MM.1S (cell line): ENCODE measurements around the gene DDX56.

Experiments used
- DNase-seq: peaks from one replicate; pipeline ENCODE4 v3.0.0-alpha.2; 2015
- H2AFZ ChIP-seq: fragments of 300-600 bp; sonication (generic); 2 replicates; pipeline ENCODE4 v1.6.0; 2016; ENCODE audit warnings: antibody characterized with exemption, low read length
- H3F3A ChIP-seq: fragments of 300-600 bp; sonication (generic); 2 replicates; pipeline ENCODE4 v1.6.1; 2016; ENCODE audit warnings: mild to moderate bottlenecking, antibody characterized with exemption, low read length, moderate library complexity, mixed read lengths; ENCODE audit not compliant: insufficient read depth
- H3K27ac ChIP-seq: fragments of 300-600 bp; sonication (generic); 2 replicates; pipeline ENCODE4 v1.5.1; 2016; ENCODE audit warnings: mild to moderate bottlenecking, low read length
- H3K27me3 ChIP-seq: fragments of 300-600 bp; sonication (generic); replicated peaks from 2 replicates; pipeline ENCODE4 v1.6.0; 2016; ENCODE audit warnings: low read length; ENCODE audit not compliant: insufficient read depth
- H3K36me3 ChIP-seq: fragments of 300-600 bp; sonication (generic); replicated peaks from 2 replicates; pipeline ENCODE4 v1.6.1; 2016; ENCODE audit warnings: mild to moderate bottlenecking, low read length, mixed read lengths; ENCODE audit not compliant: insufficient read depth
- H3K4me1 ChIP-seq: fragments of 300-600 bp; sonication (generic); 2 replicates; pipeline ENCODE4 v1.6.1; 2016; ENCODE audit warnings: low read length, mixed read lengths
- H3K4me2 ChIP-seq: fragments of 300-600 bp; sonication (generic); 2 replicates; pipeline ENCODE4 v1.6.0; 2016; ENCODE audit warnings: low read depth, low read length
- H3K4me3 ChIP-seq: fragments of 300-600 bp; sonication (generic); 2 replicates; pipeline ENCODE4 v1.5.1; 2016; ENCODE audit warnings: low read length, mixed read lengths
- H3K79me2 ChIP-seq: fragments of 300-600 bp; sonication (generic); 2 replicates; pipeline ENCODE4 v1.6.1; 2016; ENCODE audit warnings: mixed run types, low read length, mixed read lengths
- H3K9ac ChIP-seq: fragments of 300-600 bp; sonication (generic); 2 replicates; pipeline ENCODE4 v1.6.1; 2016; ENCODE audit warnings: low read length, mixed read lengths
- H3K9me2 ChIP-seq: fragments of 300-600 bp; sonication (generic); replicated peaks from 2 replicates; pipeline ENCODE4 v1.6.1; 2016; ENCODE audit warnings: mild to moderate bottlenecking, low read length, mixed read lengths; ENCODE audit not compliant: insufficient read depth
- H3K9me3 ChIP-seq: fragments of 300-600 bp; sonication (generic); replicated peaks from 2 replicates; pipeline ENCODE4 v1.6.1; 2016; ENCODE audit warnings: mild to moderate bottlenecking, low read length, mixed read lengths; ENCODE audit not compliant: insufficient read depth
- H4K20me1 ChIP-seq: fragments of 300-600 bp; sonication (generic); 2 replicates; pipeline ENCODE4 v1.6.1; 2016; ENCODE audit warnings: mild to moderate bottlenecking, low read length, moderate library complexity, mixed read lengths; ENCODE audit not compliant: insufficient read depth
- EZH2 ChIP-seq: fragments of 300-600 bp; sonication (generic); optimal IDR thresholded peaks from 2 replicates; pipeline ENCODE3; 2017; ENCODE audit warnings: low read depth, mild to moderate bottlenecking, antibody characterized with exemption, low read length, mixed read lengths
- EZH2phosphoT487 ChIP-seq: fragments of 300-600 bp; sonication (generic); IDR thresholded peaks from 2 replicates; pipeline ENCODE4 v1.6.1; 2018; ENCODE audit warnings: antibody characterized with exemption, low read length
- TF ChIP-seq, protein P1 (sequence below): fragments of 300-600 bp; sonication (generic); IDR thresholded peaks from 2 replicates; pipeline ENCODE4 v1.5.1; 2016; ENCODE audit warnings: antibody characterized with exemption, low read length, mixed read lengths

The DDX56 gene

GRCh38 chr7:44617225-44617890, 43.6 kb upstream of the DDX56 start:
- TF ChIP-seq EZH2 = no peak
- TF ChIP-seq EZH2phosphoT487 = no peak
- TF ChIP-seq, protein P1, sequence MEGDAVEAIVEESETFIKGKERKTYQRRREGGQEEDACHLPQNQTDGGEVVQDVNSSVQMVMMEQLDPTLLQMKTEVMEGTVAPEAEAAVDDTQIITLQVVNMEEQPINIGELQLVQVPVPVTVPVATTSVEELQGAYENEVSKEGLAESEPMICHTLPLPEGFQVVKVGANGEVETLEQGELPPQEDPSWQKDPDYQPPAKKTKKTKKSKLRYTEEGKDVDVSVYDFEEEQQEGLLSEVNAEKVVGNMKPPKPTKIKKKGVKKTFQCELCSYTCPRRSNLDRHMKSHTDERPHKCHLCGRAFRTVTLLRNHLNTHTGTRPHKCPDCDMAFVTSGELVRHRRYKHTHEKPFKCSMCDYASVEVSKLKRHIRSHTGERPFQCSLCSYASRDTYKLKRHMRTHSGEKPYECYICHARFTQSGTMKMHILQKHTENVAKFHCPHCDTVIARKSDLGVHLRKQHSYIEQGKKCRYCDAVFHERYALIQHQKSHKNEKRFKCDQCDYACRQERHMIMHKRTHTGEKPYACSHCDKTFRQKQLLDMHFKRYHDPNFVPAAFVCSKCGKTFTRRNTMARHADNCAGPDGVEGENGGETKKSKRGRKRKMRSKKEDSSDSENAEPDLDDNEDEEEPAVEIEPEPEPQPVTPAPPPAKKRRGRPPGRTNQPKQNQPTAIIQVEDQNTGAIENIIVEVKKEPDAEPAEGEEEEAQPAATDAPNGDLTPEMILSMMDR = no peak
- Histone ChIP-seq H3K79me2 (peaks cover 97% of the 10 kb centered on the region), H3K4me2 (0 out of 2 replicates have a peak overlapping the region, but pooled peaks have one; percentile 11), H3K9ac (no peak overlapping the region), H3K27me3 (no peaks in the 10 kb centered on the region), H3K36me3 (peaks cover 8% of the 10 kb centered on the region; the same call in 1 of the 2 replicates), H3K27ac (peak overlapping the region; percentile 30; the same call in 1 of the 2 replicates), H3K4me3 (no peak overlapping the region), H3K9me3 (no peaks in the 10 kb centered on the region), H3K4me1 (peaks cover 22% of the 10 kb centered on the region), H3F3A (peaks cover 16% of the 10 kb centered on the region), H4K20me1 (peaks cover 10% of the 10 kb centered on the region; the same call in 1 of the 2 replicates), H3K9me2 (no peaks in the 10 kb centered on the region), H2AFZ (no peak overlapping the region)
- no peak for DNase-seq

DNA sequence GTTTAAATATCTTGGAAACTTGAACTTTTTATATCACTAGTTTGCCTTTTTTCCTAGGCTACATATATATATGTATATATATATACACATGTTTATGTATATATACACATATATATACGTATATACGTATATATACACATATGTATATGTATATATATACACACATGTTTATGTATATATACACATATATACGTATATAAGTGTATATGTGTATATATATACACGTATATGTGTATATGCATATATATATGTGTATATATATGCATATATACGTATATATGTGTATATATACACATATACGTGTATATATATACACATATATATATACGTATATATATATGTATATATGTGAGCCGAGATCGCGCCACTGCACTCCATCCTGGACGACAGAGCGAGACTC, 42.8 kb upstream of the DDX56 start:
- Histone ChIP-seq H2AFZ (no peak overlapping the region), H3K9me3 (no peaks in the 10 kb centered on the region), H3K9ac (no peak overlapping the region), H3K4me3 (no peak overlapping the region), H3K79me2 (peaks cover 97% of the 10 kb centered on the region), H3K36me3 (peaks cover 8% of the 10 kb centered on the region; the same call in 1 of the 2 replicates), H3K4me2 (no peak overlapping the region), H3K27me3 (no peaks in the 10 kb centered on the region), H3F3A (peaks cover 8% of the 10 kb centered on the region; the same call in 1 of the 2 replicates), H3K4me1 (peaks cover 15% of the 10 kb centered on the region), H4K20me1 (peaks cover 10% of the 10 kb centered on the region; the same call in 1 of the 2 replicates), H3K27ac (no peak overlapping the region), H3K9me2 (no peaks in the 10 kb centered on the region)
- TF ChIP-seq EZH2 = no peak
- TF ChIP-seq, protein P1 = no peak
- TF ChIP-seq EZH2phosphoT487 = no peak
- DNase-seq = no peak

GRCh38 chr7:44615793-44616192, 42.1 kb upstream of the DDX56 start:
- H3K4me3 ChIP-seq = no peak overlapping the region
- H4K20me1 ChIP-seq = peaks cover 10% of the 10 kb centered on the region; the same call in 1 of the 2 replicates
- H3K27me3 ChIP-seq = no peaks in the 10 kb centered on the region
- no peak overlapping the region for H3K4me2 ChIP-seq
- peaks cover 97% of the 10 kb centered on the region for H3K79me2 ChIP-seq
- H2AFZ ChIP-seq = no peak overlapping the region
- no peak for DNase-seq
- H3F3A ChIP-seq = peaks cover 8% of the 10 kb centered on the region; the same call in 1 of the 2 replicates
- H3K9me2 ChIP-seq = no peaks in the 10 kb centered on the region
- peaks cover 15% of the 10 kb centered on the region for H3K4me1 ChIP-seq
- no peak overlapping the region for H3K9ac ChIP-seq
- H3K9me3 ChIP-seq = no peaks in the 10 kb centered on the region
- no peak overlapping the region for H3K27ac ChIP-seq
- peaks cover 8% of the 10 kb centered on the region; the same call in 1 of the 2 replicates for H3K36me3 ChIP-seq
- TF ChIP-seq, protein P1 = no peak
